Activated T-helper 9 cell treated with anti-CD3 and anti-CD28 coated beads, Interleukin-2, amount 50 U/mL, for 16 hours (primary cell): ENCODE data around the gene L1CAM.

Source experiments
- DNase-seq: peaks from one replicate; pipeline ENCODE4 v3.0.0-alpha.2; 2020; ENCODE audit warnings: low read depth

L1CAM gene

GRCh38 chrX:153875391-153876111 is 10.4 kb downstream of the L1CAM start:
- DNase-seq = peak; percentile 47

DNA sequence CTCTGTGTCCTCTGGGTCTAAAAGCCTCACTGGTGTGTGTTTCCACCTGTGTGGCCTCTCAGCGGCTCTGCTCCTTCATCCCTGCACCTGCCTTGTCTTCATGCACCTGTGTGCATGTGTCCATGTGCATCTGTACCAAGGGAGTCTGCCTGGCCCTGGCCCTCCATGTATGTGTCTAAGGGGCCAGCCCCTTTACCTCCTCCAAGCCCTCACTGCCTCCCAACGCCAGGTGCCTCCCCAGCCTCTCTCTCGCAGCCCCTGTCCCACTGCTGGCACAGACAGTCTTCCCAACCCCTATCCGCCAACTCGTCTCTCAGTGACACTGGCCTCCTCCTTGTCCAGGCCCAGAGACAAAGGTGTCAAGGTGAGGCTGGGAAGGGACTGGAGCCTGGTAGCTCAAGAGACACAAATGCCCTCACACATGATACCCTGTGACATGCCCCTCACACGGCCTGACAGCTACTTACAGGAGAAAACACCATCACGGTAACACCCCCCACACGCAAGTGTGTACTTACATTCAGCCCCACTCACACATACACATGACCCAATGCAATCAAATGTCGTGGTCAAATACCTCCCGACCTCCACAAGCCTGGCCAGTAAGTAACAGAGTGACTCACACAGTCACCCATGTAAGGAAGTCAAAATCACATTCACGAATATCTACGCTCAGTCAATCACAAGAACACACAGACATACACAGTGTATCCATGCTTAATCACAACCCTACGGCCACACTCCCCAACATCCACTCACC is 11.4 kb downstream of the L1CAM start:
- no peak for DNase-seq

DNA sequence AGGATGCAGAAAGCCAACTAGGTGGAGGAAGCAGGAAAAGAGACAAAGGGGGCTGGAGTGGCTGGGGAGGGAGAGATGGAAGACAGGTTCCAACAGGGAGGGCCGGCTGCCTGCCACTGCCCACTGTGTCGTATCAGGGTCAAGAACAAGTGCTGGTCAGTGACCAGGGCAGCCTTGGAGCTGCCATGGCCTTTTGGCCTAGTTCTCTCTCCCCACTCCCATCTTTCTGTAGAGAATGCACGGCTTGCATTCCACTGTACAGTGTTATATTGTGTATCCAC is 11.9 kb downstream of the L1CAM start:
- DNase-seq = no peak

- DNase-seq = no peak
Observed at GRCh38 chrX:153873282-153874084, 12.5 kb downstream of the L1CAM start.

- DNase-seq = no peak
Observed at GRCh38 chrX:153871946-153872878, 13.8 kb downstream of the L1CAM start.

- DNase-seq = no peak
Observed at GRCh38 chrX:153871451-153871850, 14.5 kb downstream of the L1CAM start.

GRCh38 chrX:153870791-153871360 is 15.1 kb downstream of the L1CAM start:
- DNase-seq = no peak

DNA sequence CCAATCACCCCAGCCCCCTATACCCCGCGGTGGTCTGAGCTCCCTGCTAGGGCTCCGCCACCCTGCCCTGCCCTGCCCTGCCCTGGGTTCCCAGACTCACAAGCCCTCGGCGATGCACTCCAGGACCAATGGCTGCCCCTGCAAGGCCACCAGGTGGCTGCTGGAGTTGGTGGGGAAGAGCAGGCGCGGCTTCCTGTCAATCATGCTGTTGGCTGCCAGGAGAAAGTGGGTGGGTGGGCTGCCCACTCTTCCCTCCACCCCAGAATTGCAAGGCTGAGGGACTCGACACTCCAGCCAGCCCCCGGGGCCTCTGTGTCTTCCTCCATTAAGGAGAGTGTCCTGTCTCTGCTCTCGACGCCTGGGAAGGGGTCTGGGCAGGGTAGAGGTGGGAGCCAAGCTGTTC is 15.7 kb downstream of the L1CAM start:
- DNase-seq = no peak

GRCh38 chrX:153869473-153870287 is 16.3 kb downstream of the L1CAM start:
- DNase-seq = no peak

DNA sequence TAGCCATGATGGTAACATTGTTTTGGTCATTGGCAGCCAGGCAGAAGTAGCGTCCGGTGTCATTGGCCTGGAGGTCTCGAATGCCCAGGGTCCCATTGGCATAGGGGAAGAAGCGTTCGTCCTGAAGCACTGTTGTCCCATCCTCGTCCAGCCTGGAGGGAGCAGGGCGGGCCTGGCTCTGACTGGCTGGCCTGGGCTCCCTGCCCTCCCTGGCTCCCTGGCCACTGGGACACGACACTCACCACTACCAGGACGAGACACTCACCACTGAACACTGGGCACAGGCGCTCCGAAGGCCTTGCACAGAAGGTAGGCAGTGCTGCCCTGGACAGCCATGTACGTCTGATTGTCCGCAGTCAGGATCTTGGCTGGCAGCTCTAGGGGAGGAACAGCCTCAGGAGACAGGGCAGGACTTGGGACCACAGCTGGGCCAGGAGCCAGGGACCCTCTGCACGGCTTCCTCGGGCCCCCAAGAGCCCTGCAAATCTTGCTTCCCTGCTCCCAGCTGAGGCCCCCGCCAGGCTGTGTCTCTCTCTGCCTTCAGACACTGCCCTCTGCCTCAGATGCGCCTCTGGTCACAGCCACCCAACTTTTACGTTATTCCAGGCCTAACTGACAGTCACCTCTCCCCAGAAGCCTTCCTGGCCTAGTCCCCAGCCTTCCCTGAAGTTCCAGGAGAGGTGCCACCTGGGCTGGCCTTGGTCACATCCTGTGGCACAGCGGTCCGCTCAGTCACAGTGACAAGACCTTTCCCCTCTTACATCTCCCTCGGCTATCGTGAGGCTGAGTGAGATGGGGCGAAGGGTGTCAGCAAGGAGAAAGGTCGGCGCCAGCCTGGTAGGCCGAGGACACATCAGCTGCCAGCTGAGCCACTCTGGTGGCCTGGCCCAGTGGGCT is 17.1 kb downstream of the L1CAM start:
- DNase-seq = no peak

DNA sequence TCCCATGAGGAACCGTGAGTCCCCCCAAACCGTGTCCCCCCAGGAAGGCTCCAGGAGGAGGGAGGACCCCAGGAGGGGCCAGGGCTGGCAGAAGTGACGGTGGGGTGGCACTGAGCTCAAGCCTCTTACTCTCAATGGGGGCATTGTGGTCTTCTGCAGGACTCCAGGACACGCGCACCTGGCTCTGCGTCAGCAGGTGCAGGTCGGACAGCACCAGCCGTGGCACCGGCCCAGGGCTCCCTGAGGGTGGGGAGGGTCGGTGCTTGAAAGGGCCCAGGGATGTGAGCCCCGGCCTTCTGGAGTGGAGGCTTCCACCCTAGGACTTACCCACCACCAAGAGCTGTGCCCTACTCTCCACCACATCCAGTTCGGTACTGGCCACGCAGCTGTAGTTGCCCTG is 18.3 kb downstream of the L1CAM start:
- DNase-seq = no peak

GRCh38 chrX:153867139-153867538 is 18.8 kb downstream of the L1CAM start:
- no peak for DNase-seq

DNA sequence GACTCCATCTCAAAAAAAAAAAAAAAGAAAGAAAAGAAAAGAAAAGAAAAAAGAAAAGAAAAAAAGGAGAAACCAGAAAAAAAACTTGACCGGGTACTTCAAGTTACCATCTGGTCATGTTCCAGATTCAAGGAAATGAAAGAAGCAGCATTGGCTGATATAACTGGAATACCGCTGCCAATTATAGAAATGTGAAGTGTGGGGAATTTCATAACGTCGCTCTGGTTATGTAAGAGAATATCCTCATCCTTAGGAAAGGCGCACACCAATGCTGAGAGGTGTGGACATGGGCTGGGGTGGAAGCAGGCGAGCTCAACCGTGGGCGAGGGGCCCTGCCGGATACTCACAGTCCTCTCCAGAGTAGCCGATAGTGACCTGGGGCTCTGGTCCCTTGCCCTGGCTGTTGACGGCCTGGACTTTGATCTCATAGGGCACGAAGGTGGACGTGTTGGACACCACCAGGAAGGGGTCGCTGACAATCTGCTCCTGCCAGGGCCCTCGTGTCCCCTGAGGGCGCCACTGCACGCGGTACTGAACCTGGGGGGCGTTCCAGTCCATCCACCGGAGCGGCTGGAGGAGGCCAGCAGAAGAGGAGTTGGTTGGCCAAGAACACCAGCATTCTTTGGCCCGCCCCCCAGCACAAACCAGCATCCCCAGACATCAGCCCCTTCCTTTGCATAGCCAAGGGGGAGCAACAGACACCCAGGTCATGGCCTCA is 19.5 kb downstream of the L1CAM start:
- no peak for DNase-seq

GRCh38 chrX:153865685-153866084 is 20.3 kb downstream of the L1CAM start:
- DNase-seq = no peak

DNA sequence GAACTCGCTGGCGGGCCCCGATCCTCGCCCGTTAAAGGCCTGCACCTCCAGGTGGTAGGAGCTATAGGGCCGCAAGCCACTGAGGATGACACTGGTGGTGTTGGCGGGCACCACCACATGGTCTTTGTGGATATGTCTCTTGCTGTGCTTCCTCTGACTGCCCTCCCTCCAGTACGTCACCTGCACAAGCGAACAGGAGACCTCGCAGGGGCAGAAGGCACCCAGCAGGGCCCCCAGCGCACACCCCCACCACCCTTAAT is 20.7 kb downstream of the L1CAM start:
- no peak for DNase-seq

DNA sequence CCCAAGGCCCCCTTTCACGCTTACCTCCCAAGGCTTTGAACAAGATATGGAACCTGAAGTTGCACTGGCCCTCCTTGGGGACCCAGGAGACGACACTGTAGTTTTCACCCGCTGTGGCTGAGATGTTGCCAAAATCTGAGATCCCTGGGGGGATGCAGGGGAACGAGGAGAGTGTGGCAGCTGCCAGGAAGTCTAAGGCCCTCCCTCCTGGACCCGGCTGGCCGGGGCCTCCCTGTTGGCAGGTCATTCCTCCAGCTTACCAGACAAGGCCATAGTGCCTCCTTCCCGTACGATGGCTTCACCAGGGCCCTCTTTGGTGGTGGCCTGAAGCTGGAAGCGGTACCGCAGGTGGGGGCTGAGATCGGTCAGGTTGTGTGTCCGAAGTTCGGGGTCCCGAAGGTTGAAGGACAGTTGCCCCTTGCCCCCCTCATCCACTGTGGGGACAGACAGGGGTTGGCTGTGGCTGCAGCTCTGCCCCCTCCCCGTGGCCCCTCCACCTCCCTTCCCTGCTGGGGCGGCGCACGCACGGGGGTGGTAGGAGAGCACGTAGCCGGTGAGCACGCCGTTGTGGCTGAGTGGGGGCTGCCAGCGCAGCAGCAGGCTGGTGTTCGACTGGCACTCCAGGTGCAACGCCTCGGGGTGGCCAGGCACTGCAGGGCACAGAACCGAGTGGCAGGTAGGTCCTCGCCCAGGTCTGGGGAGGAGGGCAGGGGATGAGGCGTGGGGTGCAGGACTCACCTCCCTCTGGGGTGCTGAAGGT is 21.2 kb downstream of the L1CAM start:
- no peak for DNase-seq

DNA sequence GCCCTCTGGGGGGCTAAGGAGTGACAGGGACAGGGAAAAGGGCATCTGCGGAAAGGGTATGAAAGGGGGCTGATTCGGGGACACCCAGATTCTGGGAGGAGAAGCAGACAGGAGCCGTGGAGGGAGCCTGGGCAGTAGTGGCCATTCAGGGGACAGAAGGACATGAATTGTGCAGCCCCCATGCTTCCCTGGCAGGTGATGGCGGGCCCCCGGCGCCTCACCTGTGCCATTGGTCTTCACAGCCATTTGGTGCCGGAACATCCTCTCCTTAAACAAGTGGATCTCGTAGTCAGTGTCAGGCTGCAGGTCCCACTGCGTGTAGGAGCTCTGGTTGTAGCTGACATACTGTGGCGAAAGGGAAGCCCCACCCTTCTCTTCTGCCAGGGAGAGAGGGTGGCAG is 21.9 kb downstream of the L1CAM start:
- no peak for DNase-seq

DNA sequence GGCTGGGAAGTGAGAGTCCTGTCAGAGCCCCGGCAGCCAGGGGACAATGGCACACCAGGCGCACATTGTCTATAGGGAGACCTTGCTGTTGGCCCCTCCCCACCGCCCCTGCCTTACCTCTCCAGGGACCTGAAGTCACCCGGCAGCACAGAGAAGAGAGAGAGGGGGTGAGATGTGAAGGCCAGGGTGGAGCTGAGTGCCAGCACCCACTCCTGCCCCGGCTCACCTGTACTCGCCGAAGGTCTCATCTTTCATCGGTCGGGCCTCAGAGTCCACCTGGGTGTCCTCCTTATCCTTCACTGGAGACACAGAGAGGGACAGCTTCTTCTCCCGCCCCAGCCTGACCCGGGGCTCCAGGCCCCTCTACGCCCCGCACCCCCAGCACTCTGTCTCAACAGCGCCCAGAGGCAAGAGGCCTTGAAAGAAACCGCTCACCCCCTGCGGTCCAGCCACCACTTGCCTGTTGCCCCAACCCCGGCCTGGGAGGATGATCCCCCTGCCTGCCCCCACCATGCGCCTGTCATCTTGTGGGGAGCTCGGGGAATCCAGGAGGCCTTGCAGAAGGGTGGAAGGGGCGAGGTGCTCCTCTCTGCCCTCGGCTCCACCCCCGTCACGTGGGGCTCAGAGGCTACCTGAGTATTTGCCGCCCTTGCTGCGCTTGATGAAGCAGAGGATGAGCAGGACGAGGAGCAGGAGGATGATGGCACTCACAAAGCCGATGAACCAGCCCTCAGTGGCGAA is 22.6 kb downstream of the L1CAM start:
- DNase-seq = no peak
